GM18505 (cell line): ENCODE data around the gene OMD.

Source experiments
- ATAC-seq: cut with Tn5 transposase; IDR thresholded peaks from one replicate; pipeline ENCODE4 v1.9.1; 2021; ENCODE audit not compliant: unreplicated experiment
- POLR2A ChIP-seq: IDR thresholded peaks from 4 replicates; pipeline ENCODE4 v1.6.1; 2011; ENCODE audit warnings: borderline replicate concordance; ENCODE audit not compliant: insufficient read depth, insufficient read length; ENCODE audit errors: extremely low read depth

OMD gene

GRCh38 chr9:92373167-92373566 lies 51.1 kb downstream of the OMD start:
- TF ChIP-seq POLR2A: no peak
- no peak for ATAC-seq

- no peak for TF ChIP-seq POLR2A
- ATAC-seq: no peak
These were observed 55.2 kb downstream of the OMD start for GRCh38 chr9:92369075-92369474.
